NB4 (cell line): Measurements from ENCODE around the gene PRRC2B.

ENCODE experiments used
- DNase-seq: peaks from one replicate; pipeline ENCODE4 v3.0.0; 2010; ENCODE audit warnings: low read depth
- H3K4me3 ChIP-seq: one replicate; pipeline ENCODE4 v1.5.1; 2011; ENCODE audit warnings: mild to moderate bottlenecking, low read depth, low read length, moderate library complexity
- MYC ChIP-seq: IDR thresholded peaks from 2 replicates; pipeline ENCODE4 v1.6.1; 2011; ENCODE audit warnings: low read depth, low read length
- POLR2A ChIP-seq: IDR thresholded peaks from 2 replicates; pipeline ENCODE4 v1.6.1; 2011; ENCODE audit warnings: mild to moderate bottlenecking; ENCODE audit not compliant: insufficient read length; ENCODE audit errors: extremely low read depth
- TF ChIP-seq, protein P1 (sequence below): IDR thresholded peaks from 2 replicates; pipeline ENCODE4 v1.6.1; 2011; ENCODE audit warnings: low read depth, low read length
- TF ChIP-seq, protein P2 (sequence below): IDR thresholded peaks from one replicate; pipeline ENCODE4 v1.5.1; 2012; ENCODE audit warnings: low read depth, low read length

PRRC2B gene

DNA sequence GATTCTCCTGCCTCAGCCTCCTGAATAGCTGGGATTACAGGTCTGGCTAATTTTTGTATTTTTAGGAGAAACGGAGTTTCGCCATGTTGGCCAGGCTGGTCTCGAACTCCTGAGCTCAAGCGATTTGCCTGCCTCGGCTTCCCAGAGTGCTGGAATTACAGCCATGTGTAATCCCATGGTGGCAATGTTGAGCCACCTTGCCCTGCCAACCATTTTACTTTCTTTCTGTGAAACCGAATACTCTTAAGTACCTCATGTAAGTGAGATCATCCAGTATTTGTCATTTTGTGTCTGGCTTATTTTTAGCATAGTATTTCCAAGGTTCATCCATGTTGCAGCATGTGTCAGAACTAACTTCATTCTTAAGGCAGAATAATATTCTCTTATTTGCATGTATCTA lies 8.2 kb downstream of the PRRC2B start:
- TF ChIP-seq, protein P1, sequence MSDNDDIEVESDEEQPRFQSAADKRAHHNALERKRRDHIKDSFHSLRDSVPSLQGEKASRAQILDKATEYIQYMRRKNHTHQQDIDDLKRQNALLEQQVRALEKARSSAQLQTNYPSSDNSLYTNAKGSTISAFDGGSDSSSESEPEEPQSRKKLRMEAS, result no peak
- H3K4me3 ChIP-seq, result no peak overlapping the region
- no peak for DNase-seq

DNA sequence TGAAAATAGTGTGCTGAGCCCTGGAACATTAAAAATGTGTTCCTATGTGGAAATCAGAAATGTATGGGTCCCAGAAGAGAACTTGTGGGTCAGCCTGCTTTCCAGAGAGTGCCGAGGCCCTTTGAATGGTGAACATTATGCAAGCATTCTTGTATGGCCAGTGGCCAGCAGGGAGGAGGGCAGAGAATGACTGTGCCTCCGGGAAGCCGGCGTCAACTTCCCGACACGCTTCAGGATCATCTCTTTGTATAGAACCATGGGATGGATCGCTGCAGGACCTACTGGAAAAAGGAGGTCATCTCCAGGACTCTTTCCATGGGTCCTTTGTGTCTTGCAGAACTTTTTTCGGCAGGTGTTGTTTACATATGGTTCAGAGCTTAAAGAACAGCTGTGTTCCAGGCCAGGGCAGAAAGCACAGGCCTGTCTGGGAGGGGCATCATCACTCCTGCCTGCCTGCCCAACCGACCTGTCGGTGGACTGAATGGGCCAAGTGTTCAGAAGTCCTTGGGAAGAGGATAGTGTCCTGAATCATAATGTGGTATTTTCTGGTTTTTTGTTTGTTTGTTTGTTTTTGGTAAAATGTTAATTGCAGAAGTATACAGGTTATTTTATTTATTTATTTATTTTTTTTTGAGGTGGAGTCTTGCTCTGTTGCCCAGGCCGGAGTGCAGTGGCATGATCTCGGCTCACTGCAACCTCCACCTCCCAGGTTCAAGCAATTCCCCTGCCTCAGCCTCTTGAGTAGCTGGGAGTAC lies 9.0 kb downstream of the PRRC2B start:
- no peak overlapping the region for H3K4me3 ChIP-seq
- no peak for DNase-seq
- TF ChIP-seq POLR2A (no peak), MYC (no peak)
- TF ChIP-seq, protein P1, result no peak
- TF ChIP-seq, protein P2, sequence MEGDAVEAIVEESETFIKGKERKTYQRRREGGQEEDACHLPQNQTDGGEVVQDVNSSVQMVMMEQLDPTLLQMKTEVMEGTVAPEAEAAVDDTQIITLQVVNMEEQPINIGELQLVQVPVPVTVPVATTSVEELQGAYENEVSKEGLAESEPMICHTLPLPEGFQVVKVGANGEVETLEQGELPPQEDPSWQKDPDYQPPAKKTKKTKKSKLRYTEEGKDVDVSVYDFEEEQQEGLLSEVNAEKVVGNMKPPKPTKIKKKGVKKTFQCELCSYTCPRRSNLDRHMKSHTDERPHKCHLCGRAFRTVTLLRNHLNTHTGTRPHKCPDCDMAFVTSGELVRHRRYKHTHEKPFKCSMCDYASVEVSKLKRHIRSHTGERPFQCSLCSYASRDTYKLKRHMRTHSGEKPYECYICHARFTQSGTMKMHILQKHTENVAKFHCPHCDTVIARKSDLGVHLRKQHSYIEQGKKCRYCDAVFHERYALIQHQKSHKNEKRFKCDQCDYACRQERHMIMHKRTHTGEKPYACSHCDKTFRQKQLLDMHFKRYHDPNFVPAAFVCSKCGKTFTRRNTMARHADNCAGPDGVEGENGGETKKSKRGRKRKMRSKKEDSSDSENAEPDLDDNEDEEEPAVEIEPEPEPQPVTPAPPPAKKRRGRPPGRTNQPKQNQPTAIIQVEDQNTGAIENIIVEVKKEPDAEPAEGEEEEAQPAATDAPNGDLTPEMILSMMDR, result no peak

DNA sequence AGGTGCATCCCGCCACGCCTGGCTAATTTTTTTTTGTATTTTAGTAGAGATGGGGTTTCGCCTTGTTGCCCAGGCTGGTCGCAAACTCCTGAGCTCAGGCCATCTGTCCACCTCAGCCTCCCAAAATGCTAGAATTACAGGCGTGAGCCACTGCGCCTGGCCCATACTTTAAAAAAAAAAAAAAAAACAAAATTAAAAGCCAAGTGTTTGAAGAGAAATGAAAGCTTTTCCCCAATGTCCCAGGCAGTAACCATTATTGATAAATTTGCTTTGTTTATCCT lies 9.5 kb downstream of the PRRC2B start:
- TF ChIP-seq, protein P2, result no peak
- TF ChIP-seq POLR2A, result no peak
- TF ChIP-seq, protein P1, result no peak
- TF ChIP-seq MYC, result no peak
- H3K4me3 ChIP-seq, result no peak overlapping the region
- DNase-seq, result no peak

DNA sequence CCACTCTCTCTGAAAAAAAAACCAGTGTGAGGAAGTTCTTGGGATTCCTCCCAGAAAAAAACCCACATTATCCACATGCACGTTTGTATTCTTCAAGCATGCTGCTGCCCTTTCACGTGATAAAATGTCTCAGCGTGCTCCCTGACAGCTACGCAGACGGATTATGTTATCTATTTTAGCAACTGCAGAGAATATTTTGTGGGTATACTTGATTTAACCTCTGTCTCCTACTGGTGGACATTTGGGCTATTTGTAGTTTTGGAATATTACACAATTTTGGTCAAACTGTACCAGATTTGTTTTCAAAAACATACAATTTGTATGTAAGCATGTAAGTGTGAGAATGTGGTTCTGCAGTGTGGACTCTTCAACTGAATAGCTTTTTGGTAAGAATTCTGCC lies 10.7 kb downstream of the PRRC2B start:
- no peak for DNase-seq
- TF ChIP-seq, protein P2, result no peak
- TF ChIP-seq, protein P1, result no peak
- TF ChIP-seq POLR2A (no peak), MYC (no peak)
- no peak overlapping the region for H3K4me3 ChIP-seq

DNA sequence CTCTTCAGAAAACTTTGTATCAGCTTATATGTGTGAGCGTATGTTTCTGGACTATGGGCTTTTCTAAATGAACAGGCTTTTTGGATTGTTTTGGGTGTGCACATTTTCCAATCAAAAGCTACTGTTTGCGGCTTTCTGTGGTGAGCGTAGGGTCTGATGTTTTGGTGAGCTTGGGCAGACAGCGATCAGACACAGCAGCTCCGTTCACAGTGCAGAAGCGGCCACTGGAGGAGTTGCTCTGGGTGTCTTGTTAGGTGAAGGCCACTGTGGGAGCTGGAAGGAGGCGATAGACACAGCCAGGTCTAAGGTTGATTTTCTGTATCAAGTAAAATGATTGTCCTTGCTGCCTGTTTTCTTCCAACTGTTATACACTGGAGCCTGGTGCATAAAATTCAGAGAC lies 11.1 kb downstream of the PRRC2B start:
- H3K4me3 ChIP-seq, result no peak overlapping the region
- TF ChIP-seq, protein P1, result no peak
- no peak for TF ChIP-seq POLR2A
- TF ChIP-seq, protein P2, result no peak
- no peak for TF ChIP-seq MYC
- DNase-seq, result no peak

DNA sequence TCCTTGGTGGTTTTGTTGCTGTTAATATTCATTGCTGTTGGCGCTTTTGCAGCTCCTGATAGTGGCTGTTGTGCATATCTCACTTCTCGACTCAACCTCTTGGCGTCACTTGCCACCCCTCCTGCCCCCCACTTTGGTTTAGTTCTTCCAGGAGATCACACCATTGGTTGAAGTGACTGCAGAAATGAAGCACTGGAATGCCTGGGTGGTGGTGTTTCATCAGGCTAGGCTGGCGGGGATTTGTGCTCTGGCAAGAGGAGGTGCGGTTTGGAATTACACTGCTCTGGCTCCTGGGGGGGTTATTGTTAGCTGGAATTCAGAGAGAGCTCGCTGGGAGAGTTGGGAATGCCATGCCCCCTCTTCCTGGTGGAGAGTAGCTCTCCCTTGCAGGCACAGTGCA lies 11.5 kb downstream of the PRRC2B start:
- DNase-seq, result no peak
- no peak overlapping the region for H3K4me3 ChIP-seq
- TF ChIP-seq MYC (no peak), POLR2A (no peak)
